ENCODE data around the gene UCMA. TPM values are rescaled to one million over a fixed set of nuclear protein-coding genes. Genes with fewer than 3 reads are reported as not detected.

The UCMA gene
- total RNA-seq, 1 donor from 2014 or later, result not detected

- DNase-seq (ENCODE audit: low spot score), result no peak
- Mint-ChIP-seq H3K4me1 (ENCODE audit: low read depth) (no peaks in the 10 kb centered on the region), H3K36me3 (ENCODE audit: low read depth) (peaks cover 39% of the 10 kb centered on the region), H3K4me3 (no peak overlapping the region), H3K27me3 (ENCODE audit: insufficient read depth) (no peaks in the 10 kb centered on the region), H3K27ac (no peak overlapping the region), H3K9me3 (no peaks in the 10 kb centered on the region)
- intact Hi-C loops (cut with micrococcal nuclease), result no loop called here
These were observed 40.5 kb downstream of the UCMA start for GRCh38 chr10:13193637-13194036.

GRCh38 chr10:13191362-13191761 is 42.8 kb downstream of the UCMA start:
- intact Hi-C loops (cut with micrococcal nuclease), result no loop called here
- DNase-seq (ENCODE audit: low spot score), result no peak
- H3K4me3 Mint-ChIP-seq, result no peak overlapping the region
- no peaks in the 10 kb centered on the region for H3K9me3 Mint-ChIP-seq
- no peaks in the 10 kb centered on the region for H3K27me3 Mint-ChIP-seq (ENCODE audit: insufficient read depth)
- H3K36me3 Mint-ChIP-seq (ENCODE audit: low read depth), result peaks cover 40% of the 10 kb centered on the region
- H3K4me1 Mint-ChIP-seq (ENCODE audit: low read depth), result no peaks in the 10 kb centered on the region
- no peak overlapping the region for H3K27ac Mint-ChIP-seq

GRCh38 chr10:13190816-13191215 is 43.4 kb downstream of the UCMA start:
- no peak overlapping the region for H3K4me3 Mint-ChIP-seq
- DNase-seq (ENCODE audit: low spot score), result no peak
- no peak overlapping the region for H3K27ac Mint-ChIP-seq
- intact Hi-C loops (cut with micrococcal nuclease), result no loop called here
- no peaks in the 10 kb centered on the region for H3K9me3 Mint-ChIP-seq
- H3K36me3 Mint-ChIP-seq (ENCODE audit: low read depth), result peaks cover 45% of the 10 kb centered on the region
- no peaks in the 10 kb centered on the region for H3K4me1 Mint-ChIP-seq (ENCODE audit: low read depth)
- no peaks in the 10 kb centered on the region for H3K27me3 Mint-ChIP-seq (ENCODE audit: insufficient read depth)

- Mint-ChIP-seq H3K27ac (no peak overlapping the region), H3K36me3 (ENCODE audit: low read depth) (peaks cover 43% of the 10 kb centered on the region), H3K9me3 (no peaks in the 10 kb centered on the region), H3K4me1 (ENCODE audit: low read depth) (no peaks in the 10 kb centered on the region), H3K4me3 (no peak overlapping the region), H3K27me3 (ENCODE audit: insufficient read depth) (no peaks in the 10 kb centered on the region)
- DNase-seq (ENCODE audit: low spot score), result no peak
- intact Hi-C loops (cut with micrococcal nuclease), result no loop called here
These were observed 44.2 kb downstream of the UCMA start for GRCh38 chr10:13189961-13190360.

GRCh38 chr10:13188593-13188992 is 45.6 kb downstream of the UCMA start:
- Mint-ChIP-seq H3K4me3 (no peak overlapping the region), H3K9me3 (no peaks in the 10 kb centered on the region), H3K4me1 (ENCODE audit: low read depth) (no peaks in the 10 kb centered on the region), H3K36me3 (ENCODE audit: low read depth) (peaks cover 33% of the 10 kb centered on the region), H3K27me3 (ENCODE audit: insufficient read depth) (no peaks in the 10 kb centered on the region), H3K27ac (no peak overlapping the region)
- intact Hi-C loops (cut with micrococcal nuclease), result no loop called here
- DNase-seq (ENCODE audit: low spot score), result no peak

- no peak for DNase-seq (ENCODE audit: low spot score)
- Mint-ChIP-seq H3K4me1 (ENCODE audit: low read depth) (no peaks in the 10 kb centered on the region), H3K27ac (no peak overlapping the region), H3K9me3 (no peaks in the 10 kb centered on the region), H3K4me3 (no peak overlapping the region), H3K36me3 (ENCODE audit: low read depth) (peaks cover 37% of the 10 kb centered on the region), H3K27me3 (ENCODE audit: insufficient read depth) (no peaks in the 10 kb centered on the region)
- intact Hi-C loops (cut with micrococcal nuclease), result no loop called here
These were observed 47.0 kb downstream of the UCMA start for GRCh38 chr10:13187135-13187534.

GRCh38 chr10:13184730-13185514 is 49.3 kb downstream of the UCMA start:
- no peaks in the 10 kb centered on the region for H3K27me3 Mint-ChIP-seq (ENCODE audit: insufficient read depth)
- no peak for DNase-seq (ENCODE audit: low spot score)
- no peaks in the 10 kb centered on the region for H3K9me3 Mint-ChIP-seq
- intact Hi-C loops (cut with micrococcal nuclease), result no loop called here
- H3K27ac Mint-ChIP-seq, result no peak overlapping the region
- no peaks in the 10 kb centered on the region for H3K4me1 Mint-ChIP-seq (ENCODE audit: low read depth)
- peaks cover 42% of the 10 kb centered on the region for H3K36me3 Mint-ChIP-seq (ENCODE audit: low read depth)
- H3K4me3 Mint-ChIP-seq, result no peak overlapping the region

- Mint-ChIP-seq H3K27me3 (ENCODE audit: insufficient read depth) (no peaks in the 10 kb centered on the region), H3K4me1 (ENCODE audit: low read depth) (no peaks in the 10 kb centered on the region), H3K27ac (no peak overlapping the region), H3K4me3 (no peak overlapping the region), H3K36me3 (ENCODE audit: low read depth) (peaks cover 42% of the 10 kb centered on the region), H3K9me3 (no peaks in the 10 kb centered on the region)
- no peak for DNase-seq (ENCODE audit: low spot score)
- intact Hi-C loops (cut with micrococcal nuclease), result no loop called here
These were observed 49.9 kb downstream of the UCMA start for GRCh38 chr10:13184276-13184675.

GRCh38 chr10:13183625-13184024 is 50.5 kb downstream of the UCMA start:
- H3K9me3 Mint-ChIP-seq, result no peaks in the 10 kb centered on the region
- H3K4me1 Mint-ChIP-seq (ENCODE audit: low read depth), result no peaks in the 10 kb centered on the region
- no peak overlapping the region for H3K27ac Mint-ChIP-seq
- intact Hi-C loops (cut with micrococcal nuclease), result no loop called here
- no peaks in the 10 kb centered on the region for H3K27me3 Mint-ChIP-seq (ENCODE audit: insufficient read depth)
- peaks cover 41% of the 10 kb centered on the region for H3K36me3 Mint-ChIP-seq (ENCODE audit: low read depth)
- H3K4me3 Mint-ChIP-seq, result no peak overlapping the region
- no peak for DNase-seq (ENCODE audit: low spot score)

GRCh38 chr10:13182424-13182823 is 51.8 kb downstream of the UCMA start:
- DNase-seq (ENCODE audit: low spot score), result no peak
- Mint-ChIP-seq H3K9me3 (no peaks in the 10 kb centered on the region), H3K36me3 (ENCODE audit: low read depth) (peaks cover 48% of the 10 kb centered on the region), H3K27me3 (ENCODE audit: insufficient read depth) (no peaks in the 10 kb centered on the region), H3K4me3 (no peak overlapping the region), H3K27ac (no peak overlapping the region), H3K4me1 (ENCODE audit: low read depth) (no peaks in the 10 kb centered on the region)
- intact Hi-C loops (cut with micrococcal nuclease), result no loop called here

GRCh38 chr10:13180788-13181187 is 53.4 kb downstream of the UCMA start:
- Mint-ChIP-seq H3K27ac (no peak overlapping the region), H3K4me1 (ENCODE audit: low read depth) (no peaks in the 10 kb centered on the region), H3K36me3 (ENCODE audit: low read depth) (peaks cover 47% of the 10 kb centered on the region), H3K4me3 (no peak overlapping the region), H3K27me3 (ENCODE audit: insufficient read depth) (no peaks in the 10 kb centered on the region), H3K9me3 (no peaks in the 10 kb centered on the region)
- no peak for DNase-seq (ENCODE audit: low spot score)
- intact Hi-C loops (cut with micrococcal nuclease), result no loop called here

GRCh38 chr10:13173616-13174015 is 60.6 kb downstream of the UCMA start:
- intact Hi-C loops (cut with micrococcal nuclease), result no loop called here
- Mint-ChIP-seq H3K27ac (no peak overlapping the region), H3K36me3 (ENCODE audit: low read depth) (peaks cover 56% of the 10 kb centered on the region), H3K4me3 (no peak overlapping the region), H3K27me3 (ENCODE audit: insufficient read depth) (no peaks in the 10 kb centered on the region), H3K9me3 (no peaks in the 10 kb centered on the region), H3K4me1 (ENCODE audit: low read depth) (no peaks in the 10 kb centered on the region)
- DNase-seq (ENCODE audit: low spot score), result no peak
